SK-N-MC (cell line): ENCODE results near the gene TBX3.

Experiments used
- EZH2 ChIP-seq: fragments of 200-600 bp; sonication (generic); IDR thresholded peaks from one replicate; pipeline ENCODE4 v1.6.1; 2017; ENCODE audit warnings: antibody characterized with exemption
- FOXP2 ChIP-seq: optimal IDR thresholded peaks from 2 replicates; pipeline ENCODE3; 2011; ENCODE audit warnings: mild to moderate bottlenecking, moderate library complexity; ENCODE audit not compliant: insufficient read depth; ENCODE audit errors: extremely low read length, control extremely low read depth
- POLR2AphosphoS5 ChIP-seq: IDR thresholded peaks from 2 replicates; pipeline ENCODE4 v1.6.1; 2012; ENCODE audit warnings: mild to moderate bottlenecking, low read depth, low read length, borderline replicate concordance

- TF ChIP-seq EZH2 = no peak
- no peak for TF ChIP-seq POLR2AphosphoS5
- no peak for TF ChIP-seq FOXP2
Measured at GRCh38 chr12:114709112-114709511, 25.1 kb upstream of the TBX3 start.
